Measurements from ENCODE around the gene TMEM179. TPM values are rescaled to one million over a fixed set of nuclear protein-coding genes. Genes with fewer than 3 reads are reported as not detected.

Gene TMEM179
- total and polyA plus RNA-seq, 10 of the 15 experiments (the other 5 are each of a cell fraction or from before 2014, with no cell fraction given), result not detected

DNA sequence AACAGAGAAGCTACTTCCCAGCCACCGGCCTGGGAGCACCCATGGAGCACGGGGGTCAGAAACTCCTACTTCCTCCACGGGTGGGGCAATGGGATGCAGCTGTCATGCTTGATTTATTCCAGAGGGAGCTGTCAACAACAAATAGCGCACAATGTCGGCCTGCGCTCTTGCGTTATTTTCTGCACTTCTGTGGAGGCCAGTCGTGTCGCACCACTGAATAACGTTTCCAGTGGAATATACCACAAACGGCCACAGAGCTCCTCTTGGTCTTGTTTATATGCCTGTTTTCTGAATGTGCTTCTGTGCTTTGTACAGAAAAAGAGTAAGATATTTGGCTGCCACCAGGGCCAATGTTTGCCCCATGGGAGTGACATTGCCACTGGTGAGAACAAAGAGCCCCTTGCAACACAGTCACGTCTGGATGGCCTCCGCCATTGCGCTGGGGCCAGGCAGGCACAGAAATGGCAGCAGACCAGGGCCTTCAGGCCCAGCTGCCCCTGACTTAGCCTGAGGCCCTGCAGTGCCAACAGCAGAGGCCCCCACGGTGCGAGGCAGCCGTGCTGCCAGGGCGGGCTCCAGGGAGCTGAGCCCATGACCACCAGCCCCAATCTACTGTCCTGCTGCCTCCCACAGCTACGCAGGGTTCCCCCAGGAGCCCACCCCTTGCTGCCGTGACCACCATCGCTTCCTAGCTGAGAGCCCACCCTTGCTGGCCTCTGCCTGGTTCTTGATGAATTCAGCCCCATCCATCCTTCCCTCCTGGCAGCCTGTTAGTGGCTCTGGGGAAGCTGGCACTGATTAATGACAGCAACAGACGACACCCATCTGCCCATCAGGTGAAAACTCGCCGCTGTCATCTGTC, 28.9 kb upstream of the TMEM179 start:
- no peaks in the 10 kb centered on the region for H3K4me1 ChIP-seq (ENCODE audit: control insufficient read depth, insufficient read depth, low read length)
- H3K9ac ChIP-seq (ENCODE audit: control insufficient read depth, insufficient read depth, low read length), result no peak overlapping the region
- H3K79me2 ChIP-seq (ENCODE audit: control insufficient read depth, insufficient read depth, low read length), result no peaks in the 10 kb centered on the region
- no peaks in the 10 kb centered on the region for H3K36me3 ChIP-seq (ENCODE audit: control insufficient read depth in 2 of 2, insufficient read depth in 2 of 2, low read length in 1 of 2)
- FAIRE-seq (no peak), ATAC-seq (no peak), DNase-seq (ENCODE audit: low read depth, low spot score) (no peak)
- H3K27me3 ChIP-seq (replicated peaks in 1 of 2; ENCODE audit: control insufficient read depth in 2 of 2, insufficient read depth in 2 of 2, low read length in 1 of 2), result no peaks in the 10 kb centered on the region
- BruUV-seq (replicated peaks), result no TSS peak
- H4K20me1 ChIP-seq (ENCODE audit: control insufficient read depth, insufficient read depth), result no peaks in the 10 kb centered on the region
- CTCF ChIA-PET, result no interaction called here
- in situ Hi-C loops (cut with MboI), result no loop called here
- RAD21 ChIA-PET (ENCODE audit: unreplicated experiment), result no interaction called here
- H3K27ac ChIP-seq (ENCODE audit: control insufficient read depth, insufficient read depth), result no peak overlapping the region
- 47% methylated on average over 24 of the region's 24 CpGs for WGBS (ENCODE audit: insufficient coverage, insufficient replicate concordance, low lambda C conversion rate, missing lambda C conversion rate)
- H3K4me2 ChIP-seq (ENCODE audit: control insufficient read depth, insufficient read depth), result no peak overlapping the region
- POLR2A ChIA-PET, result no interaction called here
- intact Hi-C loops (cut with micrococcal nuclease; ENCODE audit: unreplicated experiment), result no loop called here
- SMC1A ChIA-PET (ENCODE audit: uncharacterized antibody, unreplicated experiment), result no interaction called here
- no peak overlapping the region for H2AFZ ChIP-seq (ENCODE audit: control insufficient read depth, low read depth, low read length)
- peaks cover 2% of the 10 kb centered on the region; the same call in 2 of the 3 replicates for H3K9me3 ChIP-seq (replicated peaks; ENCODE audit: control insufficient read depth, insufficient read depth, low read length)
- H3K4me3 ChIP-seq, result no peak overlapping the region
- TF ChIP-seq, protein P1, sequence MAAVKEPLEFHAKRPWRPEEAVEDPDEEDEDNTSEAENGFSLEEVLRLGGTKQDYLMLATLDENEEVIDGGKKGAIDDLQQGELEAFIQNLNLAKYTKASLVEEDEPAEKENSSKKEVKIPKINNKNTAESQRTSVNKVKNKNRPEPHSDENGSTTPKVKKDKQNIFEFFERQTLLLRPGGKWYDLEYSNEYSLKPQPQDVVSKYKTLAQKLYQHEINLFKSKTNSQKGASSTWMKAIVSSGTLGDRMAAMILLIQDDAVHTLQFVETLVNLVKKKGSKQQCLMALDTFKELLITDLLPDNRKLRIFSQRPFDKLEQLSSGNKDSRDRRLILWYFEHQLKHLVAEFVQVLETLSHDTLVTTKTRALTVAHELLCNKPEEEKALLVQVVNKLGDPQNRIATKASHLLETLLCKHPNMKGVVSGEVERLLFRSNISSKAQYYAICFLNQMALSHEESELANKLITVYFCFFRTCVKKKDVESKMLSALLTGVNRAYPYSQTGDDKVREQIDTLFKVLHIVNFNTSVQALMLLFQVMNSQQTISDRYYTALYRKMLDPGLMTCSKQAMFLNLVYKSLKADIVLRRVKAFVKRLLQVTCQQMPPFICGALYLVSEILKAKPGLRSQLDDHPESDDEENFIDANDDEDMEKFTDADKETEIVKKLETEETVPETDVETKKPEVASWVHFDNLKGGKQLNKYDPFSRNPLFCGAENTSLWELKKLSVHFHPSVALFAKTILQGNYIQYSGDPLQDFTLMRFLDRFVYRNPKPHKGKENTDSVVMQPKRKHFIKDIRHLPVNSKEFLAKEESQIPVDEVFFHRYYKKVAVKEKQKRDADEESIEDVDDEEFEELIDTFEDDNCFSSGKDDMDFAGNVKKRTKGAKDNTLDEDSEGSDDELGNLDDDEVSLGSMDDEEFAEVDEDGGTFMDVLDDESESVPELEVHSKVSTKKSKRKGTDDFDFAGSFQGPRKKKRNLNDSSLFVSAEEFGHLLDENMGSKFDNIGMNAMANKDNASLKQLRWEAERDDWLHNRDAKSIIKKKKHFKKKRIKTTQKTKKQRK (IDR thresholded peaks at IDR 0.05; ENCODE audit: low read depth, low read length), result no peak
- no peak for TF ChIP-seq MTA2 (IDR thresholded peaks at IDR 0.05; ENCODE audit: low read depth)
- TF ChIP-seq CBX3 (IDR thresholded peaks at IDR 0.05; ENCODE audit: borderline replicate concordance, low read depth), result no peak
- TF ChIP-seq EZH2 (IDR thresholded peaks at IDR 0.05; ENCODE audit: borderline replicate concordance, control insufficient read depth, low read depth, low read length), result no peak
- no peak for TF ChIP-seq ETV6 (conservative IDR thresholded peaks at IDR 0.05 in 1 of 2, IDR thresholded peaks at IDR 0.05 in 1 of 2; ENCODE audit: borderline replicate concordance in 1 of 2, low read depth in 1 of 2)
- no peak for TF ChIP-seq ZNF622 (IDR thresholded peaks at IDR 0.05)
- TF ChIP-seq, protein P2, sequence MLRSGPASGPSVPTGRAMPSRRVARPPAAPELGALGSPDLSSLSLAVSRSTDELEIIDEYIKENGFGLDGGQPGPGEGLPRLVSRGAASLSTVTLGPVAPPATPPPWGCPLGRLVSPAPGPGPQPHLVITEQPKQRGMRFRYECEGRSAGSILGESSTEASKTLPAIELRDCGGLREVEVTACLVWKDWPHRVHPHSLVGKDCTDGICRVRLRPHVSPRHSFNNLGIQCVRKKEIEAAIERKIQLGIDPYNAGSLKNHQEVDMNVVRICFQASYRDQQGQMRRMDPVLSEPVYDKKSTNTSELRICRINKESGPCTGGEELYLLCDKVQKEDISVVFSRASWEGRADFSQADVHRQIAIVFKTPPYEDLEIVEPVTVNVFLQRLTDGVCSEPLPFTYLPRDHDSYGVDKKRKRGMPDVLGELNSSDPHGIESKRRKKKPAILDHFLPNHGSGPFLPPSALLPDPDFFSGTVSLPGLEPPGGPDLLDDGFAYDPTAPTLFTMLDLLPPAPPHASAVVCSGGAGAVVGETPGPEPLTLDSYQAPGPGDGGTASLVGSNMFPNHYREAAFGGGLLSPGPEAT (IDR thresholded peaks at IDR 0.05; ENCODE audit: low read depth), result no peak
- TF ChIP-seq, protein P3, sequence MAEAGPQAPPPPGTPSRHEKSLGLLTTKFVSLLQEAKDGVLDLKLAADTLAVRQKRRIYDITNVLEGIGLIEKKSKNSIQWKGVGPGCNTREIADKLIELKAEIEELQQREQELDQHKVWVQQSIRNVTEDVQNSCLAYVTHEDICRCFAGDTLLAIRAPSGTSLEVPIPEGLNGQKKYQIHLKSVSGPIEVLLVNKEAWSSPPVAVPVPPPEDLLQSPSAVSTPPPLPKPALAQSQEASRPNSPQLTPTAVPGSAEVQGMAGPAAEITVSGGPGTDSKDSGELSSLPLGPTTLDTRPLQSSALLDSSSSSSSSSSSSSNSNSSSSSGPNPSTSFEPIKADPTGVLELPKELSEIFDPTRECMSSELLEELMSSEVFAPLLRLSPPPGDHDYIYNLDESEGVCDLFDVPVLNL (IDR thresholded peaks at IDR 0.05; ENCODE audit: low read depth, low read length), result no peak
- TF ChIP-seq TARDBP (IDR thresholded peaks at IDR 0.05; ENCODE audit: borderline replicate concordance), result no peak
- no peak for TF ChIP-seq TCF7 (IDR thresholded peaks at IDR 0.05; ENCODE audit: borderline replicate concordance)
- TF ChIP-seq NR2C1 (IDR thresholded peaks at IDR 0.05), result no peak
- TF ChIP-seq, protein P4, sequence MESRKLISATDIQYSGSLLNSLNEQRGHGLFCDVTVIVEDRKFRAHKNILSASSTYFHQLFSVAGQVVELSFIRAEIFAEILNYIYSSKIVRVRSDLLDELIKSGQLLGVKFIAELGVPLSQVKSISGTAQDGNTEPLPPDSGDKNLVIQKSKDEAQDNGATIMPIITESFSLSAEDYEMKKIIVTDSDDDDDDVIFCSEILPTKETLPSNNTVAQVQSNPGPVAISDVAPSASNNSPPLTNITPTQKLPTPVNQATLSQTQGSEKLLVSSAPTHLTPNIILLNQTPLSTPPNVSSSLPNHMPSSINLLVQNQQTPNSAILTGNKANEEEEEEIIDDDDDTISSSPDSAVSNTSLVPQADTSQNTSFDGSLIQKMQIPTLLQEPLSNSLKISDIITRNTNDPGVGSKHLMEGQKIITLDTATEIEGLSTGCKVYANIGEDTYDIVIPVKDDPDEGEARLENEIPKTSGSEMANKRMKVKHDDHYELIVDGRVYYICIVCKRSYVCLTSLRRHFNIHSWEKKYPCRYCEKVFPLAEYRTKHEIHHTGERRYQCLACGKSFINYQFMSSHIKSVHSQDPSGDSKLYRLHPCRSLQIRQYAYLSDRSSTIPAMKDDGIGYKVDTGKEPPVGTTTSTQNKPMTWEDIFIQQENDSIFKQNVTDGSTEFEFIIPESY (IDR thresholded peaks at IDR 0.05), result no peak
- TF ChIP-seq HCFC1 (IDR thresholded peaks at IDR 0.05; ENCODE audit: low read length), result no peak
- TF ChIP-seq SUPT20H (IDR thresholded peaks at IDR 0.05; ENCODE audit: borderline replicate concordance, control insufficient read depth, low read depth, low read length), result no peak
- no peak for TF ChIP-seq POLR2A (IDR thresholded peaks at IDR 0.05; ENCODE audit: low read depth, low read length)
